Measurements from ENCODE around the gene TRIM4.

DNA sequence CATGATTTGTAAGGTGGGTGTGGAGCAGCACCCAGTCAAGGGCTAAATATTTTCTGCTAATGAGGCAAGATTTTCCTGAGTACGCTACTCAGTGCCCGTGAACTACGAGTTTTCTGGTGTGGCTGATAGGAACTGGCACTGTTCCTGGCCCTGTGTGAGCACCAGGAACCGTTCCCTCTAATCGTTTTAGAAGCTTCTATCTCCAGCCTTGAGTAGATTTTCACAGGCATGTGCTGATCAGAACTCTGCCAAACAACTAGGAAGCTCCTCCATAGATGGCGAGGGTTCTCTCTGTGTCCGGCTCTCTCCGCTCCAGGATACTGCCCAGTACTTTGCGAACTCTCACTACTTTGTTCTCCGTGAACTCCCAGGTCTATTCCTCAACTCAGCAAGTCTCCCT, 17.7 kb downstream of the TRIM4 start:
- TF ChIP-seq ZC3H10 (CRISPR knock-in tag; IDR thresholded peaks at IDR 0.05) (no peak), ZNF565 (CRISPR knock-in tag; conservative IDR thresholded peaks at IDR 0.05; ENCODE audit: low read depth) (no peak), ARNTL (CRISPR knock-in tag; IDR thresholded peaks at IDR 0.05; ENCODE audit: borderline replicate concordance, low read depth) (no peak)
- TF ChIP-seq, protein P1, sequence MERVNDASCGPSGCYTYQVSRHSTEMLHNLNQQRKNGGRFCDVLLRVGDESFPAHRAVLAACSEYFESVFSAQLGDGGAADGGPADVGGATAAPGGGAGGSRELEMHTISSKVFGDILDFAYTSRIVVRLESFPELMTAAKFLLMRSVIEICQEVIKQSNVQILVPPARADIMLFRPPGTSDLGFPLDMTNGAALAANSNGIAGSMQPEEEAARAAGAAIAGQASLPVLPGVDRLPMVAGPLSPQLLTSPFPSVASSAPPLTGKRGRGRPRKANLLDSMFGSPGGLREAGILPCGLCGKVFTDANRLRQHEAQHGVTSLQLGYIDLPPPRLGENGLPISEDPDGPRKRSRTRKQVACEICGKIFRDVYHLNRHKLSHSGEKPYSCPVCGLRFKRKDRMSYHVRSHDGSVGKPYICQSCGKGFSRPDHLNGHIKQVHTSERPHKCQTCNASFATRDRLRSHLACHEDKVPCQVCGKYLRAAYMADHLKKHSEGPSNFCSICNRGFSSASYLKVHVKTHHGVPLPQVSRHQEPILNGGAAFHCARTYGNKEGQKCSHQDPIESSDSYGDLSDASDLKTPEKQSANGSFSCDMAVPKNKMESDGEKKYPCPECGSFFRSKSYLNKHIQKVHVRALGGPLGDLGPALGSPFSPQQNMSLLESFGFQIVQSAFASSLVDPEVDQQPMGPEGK (CRISPR knock-in tag; IDR thresholded peaks at IDR 0.05; ENCODE audit: borderline replicate concordance): no peak
